KMS-11 (cell line): ENCODE results near the gene CNOT2.

Source experiments
- H2AFZ ChIP-seq: fragments of 200-600 bp; sonication (generic); 2 replicates; pipeline ENCODE4 v1.6.1; 2016; ENCODE audit warnings: antibody characterized with exemption, mixed run types, low read depth
- H3K27ac ChIP-seq: fragments of 200-600 bp; sonication (generic); 2 replicates; pipeline ENCODE4 v1.6.1; 2016; ENCODE audit warnings: mild to moderate bottlenecking, mixed run types
- H3K27me3 ChIP-seq: fragments of 200-600 bp; sonication (generic); 2 replicates; pipeline ENCODE4 v1.6.1; 2017; ENCODE audit warnings: mild to moderate bottlenecking, low read depth, mixed run types, moderate library complexity; ENCODE audit not compliant: insufficient read depth
- H3K36me3 ChIP-seq: fragments of 200-600 bp; sonication (generic); 2 replicates; pipeline ENCODE4 v1.6.1; 2017; ENCODE audit warnings: mild to moderate bottlenecking, mixed run types; ENCODE audit not compliant: insufficient read depth
- H3K4me1 ChIP-seq: fragments of 200-600 bp; sonication (generic); 2 replicates; pipeline ENCODE4 v1.6.1; 2016; ENCODE audit warnings: mild to moderate bottlenecking, low read depth, mixed run types; ENCODE audit not compliant: poor library complexity, severe bottlenecking
- H3K4me2 ChIP-seq: fragments of 200-600 bp; sonication (generic); 2 replicates; pipeline ENCODE4 v1.7.0; 2016; ENCODE audit warnings: mild to moderate bottlenecking, mixed run types
- H3K4me3 ChIP-seq: fragments of 200-600 bp; sonication (generic); IDR thresholded peaks from 2 replicates; pipeline ENCODE4 v1.6.1; 2017; ENCODE audit warnings: low read depth, low read length, mixed read lengths; ENCODE audit not compliant: insufficient read depth
- H3K79me2 ChIP-seq: fragments of 200-600 bp; sonication (generic); 2 replicates; pipeline ENCODE4 v1.6.1; 2016; ENCODE audit warnings: low read depth, mixed run types; ENCODE audit not compliant: insufficient read depth
- H3K9ac ChIP-seq: fragments of 200-600 bp; sonication (generic); 2 replicates; pipeline ENCODE4 v1.6.1; 2016; ENCODE audit warnings: mild to moderate bottlenecking, mixed run types
- H4K20me1 ChIP-seq: fragments of 200-600 bp; sonication (generic); 2 replicates; pipeline ENCODE4 v1.6.1; 2016; ENCODE audit warnings: mild to moderate bottlenecking, mixed run types; ENCODE audit not compliant: insufficient read depth
- CTCF ChIP-seq: fragments of 200-600 bp; sonication (generic); conservative IDR thresholded peaks from 2 replicates; pipeline ENCODE4 v1.6.1; 2017; ENCODE audit warnings: low read depth, mild to moderate bottlenecking, antibody characterized with exemption, low read length, moderate library complexity, mixed read lengths

CNOT2 gene

GRCh38 chr12:70227911-70228310 is 15.3 kb upstream of the CNOT2 start:
- Histone ChIP-seq H3K36me3 (no peaks in the 10 kb centered on the region), H3K27me3 (no peaks in the 10 kb centered on the region), H3K27ac (no peak overlapping the region), H4K20me1 (no peaks in the 10 kb centered on the region), H3K4me2 (no peak overlapping the region), H3K9ac (no peak overlapping the region), H3K79me2 (no peaks in the 10 kb centered on the region), H2AFZ (no peak overlapping the region), H3K4me1 (no peaks in the 10 kb centered on the region), H3K4me3 (no peak overlapping the region)
- TF ChIP-seq CTCF: no peak

- H3K36me3 ChIP-seq: no peaks in the 10 kb centered on the region
- no peaks in the 10 kb centered on the region for H3K27me3 ChIP-seq
- no peak overlapping the region for H3K4me2 ChIP-seq
- H2AFZ ChIP-seq: no peak overlapping the region
- no peak overlapping the region for H3K4me3 ChIP-seq
- no peak overlapping the region for H3K9ac ChIP-seq
- H3K4me1 ChIP-seq: no peaks in the 10 kb centered on the region
- H3K79me2 ChIP-seq: no peaks in the 10 kb centered on the region
- H4K20me1 ChIP-seq: no peaks in the 10 kb centered on the region
- TF ChIP-seq CTCF: no peak
- H3K27ac ChIP-seq: no peak overlapping the region
Observed at GRCh38 chr12:70230934-70231606, 12.2 kb upstream of the CNOT2 start.

- H3K4me3 ChIP-seq: no peak overlapping the region
- no peak for TF ChIP-seq CTCF
Observed at GRCh38 chr12:70236990-70237389, 6.2 kb upstream of the CNOT2 start.

GRCh38 chr12:70240673-70241072 is 2.6 kb upstream of the CNOT2 start:
- Histone ChIP-seq H3K4me1 (peaks cover 30% of the 10 kb centered on the region), H3K9ac (no peak overlapping the region), H3K27ac (no peak overlapping the region), H3K79me2 (peaks cover 44% of the 10 kb centered on the region), H3K27me3 (no peaks in the 10 kb centered on the region), H3K4me3 (no peak overlapping the region), H2AFZ (no peak overlapping the region), H3K36me3 (no peaks in the 10 kb centered on the region), H4K20me1 (no peaks in the 10 kb centered on the region), H3K4me2 (peak overlapping the region; percentile 88; the same call in 1 of the 2 replicates)
- no peak for TF ChIP-seq CTCF

More at GRCh38 chr12:70236990-70237389, 6.2 kb upstream of the CNOT2 start:
- Histone ChIP-seq H2AFZ (no peak overlapping the region), H3K27ac (no peak overlapping the region), H3K4me1 (peaks cover 16% of the 10 kb centered on the region), H4K20me1 (no peaks in the 10 kb centered on the region), H3K79me2 (peaks cover 19% of the 10 kb centered on the region), H3K27me3 (no peaks in the 10 kb centered on the region), H3K36me3 (no peaks in the 10 kb centered on the region), H3K9ac (no peak overlapping the region), H3K4me2 (no peak overlapping the region)
